ENCODE data around the gene SDHC. TPM values are rescaled to one million over a fixed set of nuclear protein-coding genes. Genes with fewer than 3 reads are reported as not detected.
"Not testable (repeated sequence)": the region's sequence is repeated elsewhere in the genome, so short reads cannot be mapped to it uniquely, and the experiment has no call there.

SDHC gene
- total RNA-seq, 1 donor = 56.5 TPM

- DNase-seq (ENCODE audit: low read depth) = peak; percentile 4
- TF ChIP-seq, protein P1, sequence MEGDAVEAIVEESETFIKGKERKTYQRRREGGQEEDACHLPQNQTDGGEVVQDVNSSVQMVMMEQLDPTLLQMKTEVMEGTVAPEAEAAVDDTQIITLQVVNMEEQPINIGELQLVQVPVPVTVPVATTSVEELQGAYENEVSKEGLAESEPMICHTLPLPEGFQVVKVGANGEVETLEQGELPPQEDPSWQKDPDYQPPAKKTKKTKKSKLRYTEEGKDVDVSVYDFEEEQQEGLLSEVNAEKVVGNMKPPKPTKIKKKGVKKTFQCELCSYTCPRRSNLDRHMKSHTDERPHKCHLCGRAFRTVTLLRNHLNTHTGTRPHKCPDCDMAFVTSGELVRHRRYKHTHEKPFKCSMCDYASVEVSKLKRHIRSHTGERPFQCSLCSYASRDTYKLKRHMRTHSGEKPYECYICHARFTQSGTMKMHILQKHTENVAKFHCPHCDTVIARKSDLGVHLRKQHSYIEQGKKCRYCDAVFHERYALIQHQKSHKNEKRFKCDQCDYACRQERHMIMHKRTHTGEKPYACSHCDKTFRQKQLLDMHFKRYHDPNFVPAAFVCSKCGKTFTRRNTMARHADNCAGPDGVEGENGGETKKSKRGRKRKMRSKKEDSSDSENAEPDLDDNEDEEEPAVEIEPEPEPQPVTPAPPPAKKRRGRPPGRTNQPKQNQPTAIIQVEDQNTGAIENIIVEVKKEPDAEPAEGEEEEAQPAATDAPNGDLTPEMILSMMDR (IDR thresholded peaks at IDR 0.05; ENCODE audit: insufficient read depth, low read length) = no peak
- H3K4me3 ChIP-seq (ENCODE audit: low read depth, low read length) = no peak overlapping the region
Measured at GRCh38 chr1:161307892-161308638, 6.1 kb upstream of the SDHC start.

GRCh38 chr1:161309868-161310267 lies 4.3 kb upstream of the SDHC start, which contains the start of gene MPZ:
TSS of gene MPZ (minus strand) at chr1:161309968. CDS start at chr1:161309905, 63 bp downstream.
- no peak for DNase-seq (ENCODE audit: low read depth)
- TF ChIP-seq, protein P1 (IDR thresholded peaks at IDR 0.05; ENCODE audit: insufficient read depth, low read length) = no peak
- no peak within 1 kb of the TSS for H3K4me3 ChIP-seq (ENCODE audit: low read depth, low read length)

DNA sequence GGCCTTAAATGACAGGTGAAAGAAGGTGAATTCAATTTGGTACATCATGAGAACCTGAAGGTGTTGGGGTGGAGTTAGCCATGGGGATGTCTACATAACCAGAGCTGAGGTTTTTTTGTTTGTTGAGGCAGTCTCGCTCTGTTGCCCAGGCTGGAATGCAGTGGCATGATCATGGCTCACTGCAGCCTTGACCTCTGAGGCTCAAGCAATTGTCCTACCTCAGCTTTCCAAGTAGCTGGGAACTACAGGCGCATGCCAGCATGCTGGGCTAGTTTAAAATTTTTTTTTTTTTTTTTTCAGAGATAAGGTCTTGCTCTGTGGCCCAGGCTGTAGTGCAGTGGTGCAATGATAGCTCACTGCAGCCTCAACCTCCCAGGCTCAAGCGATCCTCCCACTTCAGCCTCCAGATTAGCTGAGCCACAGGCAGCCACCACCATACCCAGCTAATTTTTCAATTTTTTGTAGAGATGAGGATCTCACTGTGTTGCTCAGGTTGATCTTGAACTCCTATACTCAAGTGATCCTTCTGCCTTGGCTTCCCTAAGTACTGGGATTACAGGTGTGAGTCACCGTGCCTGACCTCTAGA lies 2.5 kb upstream of the SDHC start:
- no peak for DNase-seq (ENCODE audit: low read depth)
- H3K4me3 ChIP-seq (ENCODE audit: low read depth, low read length) = no peak overlapping the region
- TF ChIP-seq, protein P1 (IDR thresholded peaks at IDR 0.05; ENCODE audit: insufficient read depth, low read length) = no peak

- no peak for DNase-seq (ENCODE audit: low read depth)
- peak overlapping the region; percentile 93 for H3K4me3 ChIP-seq (ENCODE audit: low read depth, low read length)
- TF ChIP-seq, protein P1 (IDR thresholded peaks at IDR 0.05; ENCODE audit: insufficient read depth, low read length) = no peak
Measured at GRCh38 chr1:161313554-161314200, 504 bp upstream of the SDHC start.

DNA sequence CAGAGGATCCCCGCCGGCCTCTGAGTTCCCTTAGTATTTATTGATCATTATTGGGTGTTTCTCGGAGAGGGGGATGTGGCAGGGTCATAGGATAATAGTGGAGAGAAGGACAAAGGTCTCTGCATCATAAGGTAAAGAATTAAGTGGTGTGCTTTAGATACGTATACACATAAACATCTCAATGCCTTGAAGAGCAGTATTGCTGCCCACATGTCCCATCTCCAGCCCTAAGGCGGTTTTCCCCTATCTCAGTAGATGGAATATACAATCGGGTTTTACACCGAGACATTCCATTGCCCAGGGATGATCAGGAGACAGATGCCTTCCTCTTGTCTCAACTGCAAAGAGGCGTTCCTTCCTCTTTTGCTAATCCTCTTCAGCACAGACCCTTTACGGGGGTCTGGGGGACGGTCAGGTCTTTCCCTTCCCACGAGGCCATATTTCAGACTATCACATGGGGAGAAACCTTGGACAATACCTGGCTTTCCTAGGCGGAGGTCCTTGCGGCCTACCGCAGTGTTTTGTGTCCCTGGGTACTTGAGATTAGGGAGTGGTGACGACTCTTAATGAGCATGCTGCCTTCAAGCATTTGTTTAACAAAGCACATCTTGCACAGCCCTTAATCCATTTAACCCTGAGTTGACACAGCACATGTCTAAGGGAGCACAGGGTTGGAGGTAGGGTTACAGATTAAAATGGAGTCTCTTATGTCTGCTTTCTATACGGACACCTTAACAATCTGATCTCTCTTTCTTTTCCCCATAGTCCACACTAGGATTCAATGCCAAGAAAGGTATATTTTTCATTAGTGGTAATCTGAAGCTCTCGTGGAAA lies 1.9 kb downstream of the SDHC start:
- H3K4me3 ChIP-seq (ENCODE audit: low read depth, low read length); DNase-seq (ENCODE audit: low read depth): not testable (repeated sequence)

GRCh38 chr1:161324020-161324419 lies 9.8 kb downstream of the SDHC start:
- no peak for DNase-seq (ENCODE audit: low read depth)
- H3K4me3 ChIP-seq (ENCODE audit: low read depth, low read length) = no peak overlapping the region
- TF ChIP-seq, protein P1 (IDR thresholded peaks at IDR 0.05; ENCODE audit: insufficient read depth, low read length) = no peak

Data from fibroblast of the aortic adventitia (primary cell).